Esophagus muscularis mucosa (tissue), 4 donors: ENCODE data around the gene FOS. TPM values are rescaled to one million over a fixed set of nuclear protein-coding genes. Genes with fewer than 3 reads are reported as not detected.

Experiments
- DNase-seq: peaks from one replicate; pipeline ENCODE4 v3.0.0-alpha.2; 2017; ENCODE audit errors: extremely low spot score
- H3K27ac ChIP-seq, 4 donors: fragments of 200-600 bp; sonication (generic); replicated peaks in 1 of 4; 1 replicate in 3 of 4; 2 replicates in 1 of 4; pipeline ENCODE4 v1.5.1; 2016 to 2019; ENCODE audit warnings: mild to moderate bottlenecking in 1 of 4
- H3K27me3 ChIP-seq, 4 donors: fragments of 200-600 bp; sonication (generic); one replicate each; pipeline versions ENCODE4 v1.5.1 to v1.6.0; 2016 to 2019
- H3K36me3 ChIP-seq, 4 donors: fragments of 200-600 bp; sonication (generic); one replicate each; pipeline ENCODE4 v1.5.1; 2016 to 2019
- H3K4me1 ChIP-seq, 4 donors: fragments of 200-600 bp; sonication (generic); one replicate each; pipeline ENCODE4 v1.5.1; 2016 to 2019
- H3K4me3 ChIP-seq, 4 donors: fragments of 200-600 bp; sonication (generic); 1 replicate in 2 of 4; 2 replicates in 2 of 4; pipeline ENCODE4 v1.5.1; 2016 to 2019; ENCODE audit warnings: mild to moderate bottlenecking in 4 of 4, moderate library complexity in 1 of 4
- H3K9me3 ChIP-seq, 4 donors: fragments of 200-600 bp; sonication (generic); 1 replicate in 3 of 4; 2 replicates in 1 of 4; pipeline ENCODE4 v1.5.1; 2016 to 2019
- EP300 ChIP-seq: sonication (generic); formaldehyde crosslinking; IDR thresholded peaks from one replicate; pipeline ENCODE4 v1.6.1; 2017; ENCODE audit warnings: antibody characterized with exemption
- POLR2A ChIP-seq: fragments of 450-650 bp; IDR thresholded peaks from one replicate; pipeline ENCODE4 v1.6.1; 2017; ENCODE audit warnings: antibody characterized with exemption, moderate library complexity, mild to moderate bottlenecking, low read depth
- POLR2AphosphoS5 ChIP-seq, 2 donors: sonication (generic); formaldehyde crosslinking; IDR thresholded peaks; one replicate each; pipeline ENCODE4 v1.6.1; 2017; ENCODE audit warnings: antibody characterized with exemption in 2 of 2
- WGBS: methylation state at CpG from one replicate; pipeline ENCODE4 v1.1.5; 2018; 5-methylcytosine and 5-hydroxymethylcytosine counted together
- intact Hi-C: fragments of 100-400 bp; cut with DNase I; formaldehyde crosslinking; loops from one replicate; pipeline ENCODE4 v1.15.1; 2023
- total RNA-seq, 4 donors: library from RNA; depleted of rRNA; stranded (reverse); fragments of >200 nt; gene quantifications; one replicate each; pipeline versions ENCODE4 v1.1.0 to v1.2.1, GENCODE V29; 2016
- TF ChIP-seq, protein P1 (sequence below), 3 experiments: fragments of 200-600 bp in 2 of 3; fragments of 450-650 bp in 1 of 3; sonication (generic) in 2 of 3; IDR thresholded peaks; one replicate each; pipeline ENCODE4 v1.5.1; 2017 to 2019; ENCODE audit warnings: antibody characterized with exemption in 3 of 3, mild to moderate bottlenecking in 2 of 3, moderate library complexity in 1 of 3

FOS gene
- total RNA-seq, 4 donors from 2014 or later = 68.6 to 695 (median 143) TPM

GRCh38 chr14:75259510-75259855 is 19.1 kb upstream of the FOS start:
- intact Hi-C loops = no loop called here
- TF ChIP-seq POLR2AphosphoS5 (IDR thresholded peaks at IDR 0.05) (no peak), EP300 (peak; percentile 75)
- TF ChIP-seq, protein P1, sequence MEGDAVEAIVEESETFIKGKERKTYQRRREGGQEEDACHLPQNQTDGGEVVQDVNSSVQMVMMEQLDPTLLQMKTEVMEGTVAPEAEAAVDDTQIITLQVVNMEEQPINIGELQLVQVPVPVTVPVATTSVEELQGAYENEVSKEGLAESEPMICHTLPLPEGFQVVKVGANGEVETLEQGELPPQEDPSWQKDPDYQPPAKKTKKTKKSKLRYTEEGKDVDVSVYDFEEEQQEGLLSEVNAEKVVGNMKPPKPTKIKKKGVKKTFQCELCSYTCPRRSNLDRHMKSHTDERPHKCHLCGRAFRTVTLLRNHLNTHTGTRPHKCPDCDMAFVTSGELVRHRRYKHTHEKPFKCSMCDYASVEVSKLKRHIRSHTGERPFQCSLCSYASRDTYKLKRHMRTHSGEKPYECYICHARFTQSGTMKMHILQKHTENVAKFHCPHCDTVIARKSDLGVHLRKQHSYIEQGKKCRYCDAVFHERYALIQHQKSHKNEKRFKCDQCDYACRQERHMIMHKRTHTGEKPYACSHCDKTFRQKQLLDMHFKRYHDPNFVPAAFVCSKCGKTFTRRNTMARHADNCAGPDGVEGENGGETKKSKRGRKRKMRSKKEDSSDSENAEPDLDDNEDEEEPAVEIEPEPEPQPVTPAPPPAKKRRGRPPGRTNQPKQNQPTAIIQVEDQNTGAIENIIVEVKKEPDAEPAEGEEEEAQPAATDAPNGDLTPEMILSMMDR (IDR thresholded peaks at IDR 0.05) = peak; percentile 22 to 31 (median 29)
- Histone ChIP-seq H3K4me3 (peak overlapping the region; percentile 47 to 61 (median 50)), H3K36me3 (no peaks in the 10 kb centered on the region), H3K9me3 (no peaks in the 10 kb centered on the region), H3K4me1 (peaks cover 17 to 29% (median 23%) of the 10 kb centered on the region in 4 donors), H3K27ac (peak overlapping the region; percentile 87 to 93 (median 92)), H3K27me3 (no peaks in the 10 kb centered on the region)
- no peak for DNase-seq
- 3% methylated on average over 7 of the region's 7 CpGs for WGBS

DNA sequence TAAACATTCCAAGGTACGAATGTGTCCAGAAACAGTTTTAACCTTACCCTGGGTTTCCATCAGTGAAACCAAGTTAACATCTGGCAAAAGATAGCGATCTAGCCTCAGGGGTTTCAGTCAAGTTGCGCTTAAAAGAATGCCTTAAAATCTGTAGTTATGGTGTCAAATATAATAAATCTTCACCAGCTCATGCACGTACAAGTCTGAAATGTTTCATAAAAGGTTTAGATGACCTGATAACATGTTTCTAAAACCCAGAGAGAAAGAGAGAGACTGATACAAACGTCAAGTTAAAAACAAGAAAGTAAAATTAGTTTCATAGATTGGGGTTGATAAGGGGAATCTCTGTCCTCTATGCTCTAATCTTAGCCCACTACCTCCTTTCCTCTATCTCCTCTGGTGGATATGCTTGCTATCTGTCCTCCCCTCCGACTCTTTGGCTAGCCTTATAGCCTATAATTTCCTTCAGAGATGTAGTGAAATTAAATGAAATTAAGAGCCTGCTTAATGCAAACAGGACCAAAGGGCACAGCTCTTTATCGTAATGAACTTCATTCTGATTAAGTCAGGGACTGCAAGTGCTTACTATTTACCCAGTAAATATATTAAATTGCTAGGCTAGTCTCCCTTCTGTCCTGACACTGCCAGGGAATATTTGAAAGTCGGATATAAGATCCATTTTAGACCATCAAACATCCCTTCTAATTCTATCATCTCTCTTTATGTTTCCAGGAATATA is 18.4 kb upstream of the FOS start:
- 67% methylated on average over 8 of the region's 8 CpGs for WGBS

GRCh38 chr14:75261820-75262219 is 16.8 kb upstream of the FOS start:
- Histone ChIP-seq H3K27me3 (no peaks in the 10 kb centered on the region), H3K4me1 (peaks cover 24 to 35% (median 27%) of the 10 kb centered on the region in 4 donors), H3K27ac (no peak overlapping the region), H3K36me3 (no peaks in the 10 kb centered on the region), H3K9me3 (no peaks in the 10 kb centered on the region), H3K4me3 (no peak overlapping the region)
- DNase-seq = no peak
- intact Hi-C loops = no loop called here
- TF ChIP-seq EP300 (no peak), POLR2A (no peak), POLR2AphosphoS5 (IDR thresholded peaks at IDR 0.05) (no peak)
- TF ChIP-seq, protein P1 (IDR thresholded peaks at IDR 0.05) = no peak
- WGBS = 91% methylated on average over 5 of the region's 5 CpGs

More for the DNA sequence above, 18.4 kb upstream of the FOS start:
- H3K36me3 ChIP-seq = no peaks in the 10 kb centered on the region
- H3K27ac ChIP-seq = peak overlapping the region; percentile 87 to 93 (median 92)
- H3K4me1 ChIP-seq = peaks cover 17 to 25% (median 21%) of the 10 kb centered on the region in 4 donors
- no peak for DNase-seq
- intact Hi-C loops = no loop called here
- H3K9me3 ChIP-seq = no peaks in the 10 kb centered on the region
- no peaks in the 10 kb centered on the region for H3K27me3 ChIP-seq
- TF ChIP-seq POLR2AphosphoS5 (IDR thresholded peaks at IDR 0.05) = no peak
- no peak overlapping the region for H3K4me3 ChIP-seq

DNA sequence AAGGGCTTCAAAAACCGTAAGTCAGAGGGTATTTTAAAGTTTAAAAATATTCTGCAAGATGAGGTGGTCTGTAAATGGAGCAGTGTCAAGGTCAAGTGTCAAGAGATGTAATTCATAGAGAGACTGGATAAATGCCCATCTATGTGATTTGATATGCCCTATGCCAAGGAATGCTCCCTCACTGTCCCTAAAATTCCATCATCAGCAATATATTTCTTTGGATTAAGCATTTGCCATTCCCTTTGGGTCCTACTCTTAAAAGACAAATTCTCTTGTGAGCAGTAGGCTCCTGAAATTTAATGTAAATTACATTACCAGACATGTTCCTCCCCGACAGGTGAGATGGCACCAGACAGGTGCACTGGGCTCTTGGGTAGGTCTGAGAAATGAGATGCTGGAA is 16.0 kb upstream of the FOS start:
- Histone ChIP-seq H3K4me1 (peaks cover 31 to 41% (median 34%) of the 10 kb centered on the region in 4 donors), H3K27me3 (no peaks in the 10 kb centered on the region), H3K36me3 (no peaks in the 10 kb centered on the region), H3K4me3 (no peak overlapping the region), H3K27ac (no peak overlapping the region), H3K9me3 (no peaks in the 10 kb centered on the region)
- no peak for TF ChIP-seq POLR2A
- TF ChIP-seq, protein P1 (IDR thresholded peaks at IDR 0.05) = no peak
- TF ChIP-seq POLR2AphosphoS5 (IDR thresholded peaks at IDR 0.05) = no peak
- TF ChIP-seq EP300 = no peak
- 93% methylated on average over 2 of the region's 2 CpGs for WGBS
- intact Hi-C loops = no loop called here
- DNase-seq = no peak

GRCh38 chr14:75264036-75264435 is 14.6 kb upstream of the FOS start:
- Histone ChIP-seq H3K4me3 (no peak overlapping the region), H3K27me3 (no peaks in the 10 kb centered on the region), H3K36me3 (no peaks in the 10 kb centered on the region), H3K4me1 (peaks cover 23 to 35% (median 27%) of the 10 kb centered on the region in 4 donors), H3K27ac (no peak overlapping the region), H3K9me3 (no peaks in the 10 kb centered on the region)
- TF ChIP-seq EP300 = no peak
- TF ChIP-seq POLR2AphosphoS5 (IDR thresholded peaks at IDR 0.05) = no peak
- TF ChIP-seq, protein P1 (IDR thresholded peaks at IDR 0.05) = no peak
- no peak for TF ChIP-seq POLR2A
- intact Hi-C loops = no loop called here
- WGBS = 96% methylated on average over 3 of the region's 3 CpGs
- no peak for DNase-seq
